GM12872 (cell line): ENCODE results near the gene PROX2.

ENCODE experiments used
- TF ChIP-seq, protein P1 (sequence below): IDR thresholded peaks from 3 replicates; pipeline ENCODE4 v1.5.1; 2011; ENCODE audit warnings: low read depth, mild to moderate bottlenecking, low read length, moderate library complexity; ENCODE audit not compliant: insufficient read depth

Gene PROX2

GRCh38 chr14:74888164-74889158 is 12.5 kb upstream of the PROX2 start:
- TF ChIP-seq, protein P1, sequence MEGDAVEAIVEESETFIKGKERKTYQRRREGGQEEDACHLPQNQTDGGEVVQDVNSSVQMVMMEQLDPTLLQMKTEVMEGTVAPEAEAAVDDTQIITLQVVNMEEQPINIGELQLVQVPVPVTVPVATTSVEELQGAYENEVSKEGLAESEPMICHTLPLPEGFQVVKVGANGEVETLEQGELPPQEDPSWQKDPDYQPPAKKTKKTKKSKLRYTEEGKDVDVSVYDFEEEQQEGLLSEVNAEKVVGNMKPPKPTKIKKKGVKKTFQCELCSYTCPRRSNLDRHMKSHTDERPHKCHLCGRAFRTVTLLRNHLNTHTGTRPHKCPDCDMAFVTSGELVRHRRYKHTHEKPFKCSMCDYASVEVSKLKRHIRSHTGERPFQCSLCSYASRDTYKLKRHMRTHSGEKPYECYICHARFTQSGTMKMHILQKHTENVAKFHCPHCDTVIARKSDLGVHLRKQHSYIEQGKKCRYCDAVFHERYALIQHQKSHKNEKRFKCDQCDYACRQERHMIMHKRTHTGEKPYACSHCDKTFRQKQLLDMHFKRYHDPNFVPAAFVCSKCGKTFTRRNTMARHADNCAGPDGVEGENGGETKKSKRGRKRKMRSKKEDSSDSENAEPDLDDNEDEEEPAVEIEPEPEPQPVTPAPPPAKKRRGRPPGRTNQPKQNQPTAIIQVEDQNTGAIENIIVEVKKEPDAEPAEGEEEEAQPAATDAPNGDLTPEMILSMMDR: no peak

DNA sequence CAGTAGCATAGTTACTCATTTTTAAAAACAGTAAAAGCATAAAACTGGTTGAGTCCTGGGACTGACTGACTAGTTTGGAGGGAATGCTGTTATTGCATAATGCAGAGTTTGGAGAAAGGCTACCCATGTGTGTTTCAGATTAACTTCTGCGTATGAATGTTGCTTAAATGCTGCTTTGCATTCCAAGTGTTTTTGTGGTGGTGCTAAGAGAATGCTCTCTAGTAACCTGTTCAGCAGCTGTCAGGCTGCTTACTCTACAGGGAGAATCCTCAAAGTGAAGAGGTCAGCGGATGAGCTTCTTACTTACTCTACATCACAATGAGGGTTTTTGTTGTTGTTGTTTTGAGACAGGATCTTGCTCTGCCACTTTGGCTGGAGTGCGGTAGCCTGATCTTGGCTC is 10.1 kb upstream of the PROX2 start:
- TF ChIP-seq, protein P1: no peak

GRCh38 chr14:74882103-74882920 is 6.4 kb upstream of the PROX2 start:
- TF ChIP-seq, protein P1: no peak

DNA sequence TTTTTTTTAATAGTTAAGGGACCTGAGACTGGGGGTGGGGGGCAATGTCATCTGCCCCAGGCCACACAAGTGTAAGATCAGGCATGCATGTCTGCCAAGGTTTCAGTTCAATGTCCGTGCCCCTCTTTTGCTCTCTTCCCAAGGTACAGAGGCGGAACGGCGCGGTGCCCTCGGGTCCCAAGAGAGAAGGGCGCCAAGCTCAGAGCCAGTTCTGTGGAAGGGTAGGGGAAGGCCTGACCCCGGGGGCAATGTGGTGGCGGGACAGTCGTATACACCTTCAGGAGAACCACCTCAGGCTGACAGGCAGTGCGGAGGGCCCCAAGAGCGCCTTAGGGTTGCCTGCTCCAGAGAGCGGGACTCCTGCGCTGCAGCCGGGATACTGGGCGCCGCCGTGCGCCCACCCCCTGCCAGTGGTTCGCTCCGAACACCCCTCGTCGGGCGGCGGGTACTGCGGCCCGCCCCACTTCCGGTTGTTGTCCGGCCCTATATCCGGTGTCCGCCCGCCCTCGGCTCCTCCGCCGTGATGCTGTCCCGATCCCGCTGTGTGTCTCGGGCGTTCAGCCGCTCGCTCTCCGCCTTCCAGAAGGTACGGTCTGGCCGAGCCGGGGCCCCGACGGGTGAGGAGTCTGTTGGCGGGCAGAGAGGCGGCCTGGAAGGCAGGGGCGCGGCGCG is 5.6 kb upstream of the PROX2 start, which contains the start of gene DLST:
Gene DLST (plus strand): TSS at position 486 of the 672 bp plus-strand sequence. CDS start 38 bp downstream, at position 524.
- TF ChIP-seq, protein P1: no peak

DNA sequence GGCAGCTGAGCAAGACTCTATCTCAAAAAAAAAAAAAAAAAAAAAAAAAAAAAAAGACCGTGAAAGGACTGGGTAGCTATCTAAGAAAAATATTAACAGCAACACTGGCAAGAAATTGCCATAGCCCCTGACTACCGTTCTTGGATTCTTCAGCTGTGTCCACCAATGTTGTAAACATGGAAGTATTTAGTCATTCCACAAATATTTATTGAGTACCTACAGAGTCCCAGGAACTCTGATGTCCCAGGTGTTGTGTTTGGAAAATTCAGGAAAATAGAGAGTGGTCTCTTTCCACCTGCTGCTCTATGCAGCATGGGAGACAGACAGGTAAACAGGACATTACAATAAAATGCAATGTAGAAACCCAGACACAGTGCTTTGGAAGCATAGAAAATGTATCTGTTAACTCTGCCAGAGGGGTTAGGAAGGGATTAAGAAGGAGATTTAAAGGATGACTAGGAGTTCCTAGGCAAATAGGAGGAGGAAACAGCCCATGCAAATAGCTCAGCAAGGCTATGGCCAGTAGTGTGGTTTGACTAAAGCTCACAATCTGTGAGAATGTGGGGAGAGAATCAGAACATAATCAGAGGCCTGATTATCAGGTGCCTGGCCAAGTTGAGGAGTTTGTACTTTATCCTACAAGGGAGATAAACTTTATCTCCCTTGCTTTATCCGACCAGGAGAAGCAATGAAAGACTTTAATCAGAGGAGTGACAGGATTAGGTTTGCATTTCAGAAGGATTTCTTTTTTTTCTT is 3.7 kb upstream of the PROX2 start:
- TF ChIP-seq, protein P1: no peak

- TF ChIP-seq, protein P1: no peak
These were observed 741 bp downstream of the PROX2 start for GRCh38 chr14:74875204-74875603.
